GM15510 (cell line): ENCODE measurements around the gene ZEB2.

Experiments used
- POLR2A ChIP-seq: IDR thresholded peaks from 3 replicates; pipeline ENCODE4 v1.6.1; 2011; ENCODE audit warnings: borderline replicate concordance; ENCODE audit not compliant: insufficient read length; ENCODE audit errors: extremely low read depth

The ZEB2 gene

GRCh38 chr2:144496092-144496976 lies 23.6 kb downstream of the ZEB2 start:
- TF ChIP-seq POLR2A, result no peak

GRCh38 chr2:144495227-144496091 lies 24.5 kb downstream of the ZEB2 start:
- TF ChIP-seq POLR2A, result no peak

GRCh38 chr2:144493027-144493809 lies 26.7 kb downstream of the ZEB2 start:
- TF ChIP-seq POLR2A, result no peak

- no peak for TF ChIP-seq POLR2A
These were observed 29.1 kb downstream of the ZEB2 start for GRCh38 chr2:144490857-144491256.

- no peak for TF ChIP-seq POLR2A
These were observed 29.9 kb downstream of the ZEB2 start for GRCh38 chr2:144490017-144490416.

- no peak for TF ChIP-seq POLR2A
These were observed 30.5 kb downstream of the ZEB2 start for GRCh38 chr2:144489315-144489916.

GRCh38 chr2:144484201-144484948 lies 35.5 kb downstream of the ZEB2 start:
- no peak for TF ChIP-seq POLR2A

GRCh38 chr2:144481666-144482065 lies 38.3 kb downstream of the ZEB2 start:
- no peak for TF ChIP-seq POLR2A

GRCh38 chr2:144481109-144481508 lies 38.8 kb downstream of the ZEB2 start:
- no peak for TF ChIP-seq POLR2A

- no peak for TF ChIP-seq POLR2A
These were observed 39.6 kb downstream of the ZEB2 start for GRCh38 chr2:144480285-144480684.

- no peak for TF ChIP-seq POLR2A
These were observed 40.3 kb downstream of the ZEB2 start for GRCh38 chr2:144479659-144480058.

GRCh38 chr2:144479138-144479537 lies 40.8 kb downstream of the ZEB2 start:
- no peak for TF ChIP-seq POLR2A

GRCh38 chr2:144477957-144478311 lies 42.0 kb downstream of the ZEB2 start:
- TF ChIP-seq POLR2A, result no peak
